ENCODE results near the gene FOXA1.

Gene FOXA1

DNA sequence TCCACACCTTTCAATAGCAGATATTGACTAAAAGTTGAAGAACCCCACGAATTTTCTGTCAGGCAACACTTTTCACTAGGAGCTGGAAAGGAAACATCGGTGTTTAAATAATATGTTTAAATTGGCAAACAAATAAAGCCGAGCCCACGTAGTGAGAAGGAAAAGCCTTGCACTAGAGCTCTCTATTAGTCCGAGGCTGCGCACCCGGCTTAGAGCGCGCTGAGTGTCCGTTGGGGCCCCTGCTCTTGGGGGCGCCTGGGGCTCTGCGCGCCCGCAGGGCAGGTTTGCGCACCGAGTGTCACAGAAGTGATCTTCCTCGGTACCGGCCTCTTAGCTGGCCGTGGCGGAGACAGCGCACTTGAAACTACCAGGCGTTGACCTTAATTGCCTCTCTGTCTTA, 6.8 kb upstream of the FOXA1 start:
- no peak for DNase-seq

DNA sequence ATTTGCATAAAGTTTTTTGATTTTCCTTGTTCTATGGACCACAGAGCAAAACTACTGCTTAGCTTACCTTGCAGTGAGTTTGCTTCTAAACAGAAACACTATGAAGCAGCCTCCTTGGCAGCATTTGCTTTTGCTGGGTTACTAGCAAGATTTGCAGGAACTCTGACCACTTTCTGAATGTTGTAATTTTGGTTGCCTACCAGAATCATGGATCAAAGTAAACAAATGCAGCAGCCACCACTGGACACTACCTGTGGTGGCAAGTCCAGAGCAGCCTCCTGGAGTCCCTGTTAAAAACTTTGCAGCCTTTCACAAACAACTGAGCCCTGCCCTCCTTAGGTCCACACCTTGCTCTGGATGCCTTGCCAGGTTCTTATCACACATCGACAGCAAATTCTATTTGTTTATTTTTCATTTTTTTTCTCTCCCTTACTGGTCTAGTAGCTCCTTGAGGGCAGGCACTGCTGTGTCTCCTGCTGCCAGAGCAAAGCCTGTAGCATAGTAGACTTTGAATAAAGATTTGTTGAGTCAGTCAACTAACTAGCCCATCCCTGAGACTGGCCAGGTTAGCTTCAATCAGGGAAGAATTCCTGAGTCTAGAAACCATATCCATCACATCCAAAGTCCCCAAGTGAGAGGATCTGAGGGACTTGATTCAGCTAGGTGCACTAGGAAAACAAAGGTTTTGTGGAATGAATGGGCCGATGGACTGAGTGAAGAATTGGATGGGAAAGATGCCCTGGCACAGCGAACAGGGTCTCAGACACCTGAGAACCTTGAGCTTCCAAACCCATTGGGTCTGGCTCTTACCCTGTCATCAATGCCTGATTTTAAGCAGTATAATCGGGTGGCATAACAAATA, 6.1 kb upstream of the FOXA1 start:
- no peak for DNase-seq

DNA sequence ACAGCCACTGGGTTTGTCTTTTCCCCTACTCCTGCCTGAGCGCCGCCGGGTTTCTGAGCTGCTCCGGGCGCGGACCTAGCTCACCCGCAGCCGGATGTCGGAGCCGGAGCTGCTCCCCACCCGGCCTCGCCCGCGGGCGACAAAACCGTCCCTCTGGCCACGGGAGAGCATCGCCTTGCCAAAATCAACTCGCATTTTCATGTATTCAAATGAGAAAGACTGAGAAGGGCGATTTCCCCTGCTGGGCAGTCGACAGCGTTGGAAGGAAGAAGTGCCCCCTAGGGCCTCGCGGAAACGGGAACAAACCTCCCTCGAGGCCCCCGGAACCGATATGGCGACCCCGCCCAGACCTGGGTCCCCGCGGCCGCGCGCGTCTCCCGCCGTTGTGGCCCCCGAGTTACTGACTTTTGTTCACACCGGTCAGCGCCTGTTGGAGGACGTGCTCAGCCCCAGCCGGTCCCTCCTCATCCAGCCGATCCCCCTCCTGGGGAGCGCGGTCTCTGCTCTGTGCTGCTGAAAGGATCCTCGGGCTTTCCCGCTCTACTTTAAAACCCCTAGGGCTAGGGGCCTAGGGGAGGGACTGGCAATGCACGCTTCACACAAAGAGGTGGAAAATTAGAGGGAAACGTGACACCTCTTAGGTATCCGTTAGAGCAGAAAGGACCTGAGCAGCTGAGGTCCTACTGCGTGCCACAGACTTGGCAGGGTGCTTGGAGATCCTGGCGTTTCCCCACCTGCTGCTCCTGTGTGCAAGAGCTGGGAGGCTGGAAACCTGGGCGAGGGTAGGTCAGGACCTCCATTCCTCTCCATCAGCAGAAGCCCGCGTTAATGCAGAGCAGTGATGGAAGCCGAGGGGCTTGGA, 4.7 kb upstream of the FOXA1 start:
- DNase-seq = peak; percentile 61

DNA sequence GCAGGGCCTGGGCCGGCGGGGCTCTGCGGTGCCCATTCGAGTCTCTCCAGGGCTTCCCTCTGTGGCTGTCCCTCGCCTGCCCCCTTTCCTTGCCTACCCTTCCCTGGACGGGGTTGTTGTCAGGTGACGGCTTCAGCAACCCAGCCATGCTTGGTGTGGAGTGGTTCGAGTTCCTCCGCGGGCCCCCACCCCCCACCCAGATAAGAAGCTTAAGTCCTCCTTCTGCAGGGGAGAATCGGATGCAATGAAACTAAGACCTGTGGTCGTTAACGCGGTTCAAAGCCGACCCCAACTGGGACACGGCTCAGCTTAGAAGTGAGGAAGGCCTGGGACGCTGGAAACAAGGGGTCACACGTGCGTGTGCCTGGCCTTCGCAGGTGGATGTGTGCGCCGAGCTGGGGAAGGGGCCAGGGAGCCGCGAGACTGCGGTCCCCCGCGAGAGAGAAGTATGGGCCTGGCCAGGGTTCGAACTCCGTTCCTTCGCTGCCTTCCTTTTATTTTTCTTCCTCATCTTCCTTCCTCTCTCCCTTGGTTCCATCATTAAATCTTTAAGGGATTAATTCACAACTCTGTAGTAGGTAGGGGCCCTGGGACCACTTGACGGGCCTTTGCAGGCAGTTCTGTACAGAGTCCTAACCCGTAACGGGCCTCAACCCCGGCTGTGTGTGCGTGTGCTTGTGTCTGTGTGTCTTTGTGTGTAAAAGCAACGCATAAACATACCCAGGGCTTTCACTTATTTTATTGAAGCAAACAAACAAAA, 3.9 kb upstream of the FOXA1 start:
- DNase-seq = no peak

DNA sequence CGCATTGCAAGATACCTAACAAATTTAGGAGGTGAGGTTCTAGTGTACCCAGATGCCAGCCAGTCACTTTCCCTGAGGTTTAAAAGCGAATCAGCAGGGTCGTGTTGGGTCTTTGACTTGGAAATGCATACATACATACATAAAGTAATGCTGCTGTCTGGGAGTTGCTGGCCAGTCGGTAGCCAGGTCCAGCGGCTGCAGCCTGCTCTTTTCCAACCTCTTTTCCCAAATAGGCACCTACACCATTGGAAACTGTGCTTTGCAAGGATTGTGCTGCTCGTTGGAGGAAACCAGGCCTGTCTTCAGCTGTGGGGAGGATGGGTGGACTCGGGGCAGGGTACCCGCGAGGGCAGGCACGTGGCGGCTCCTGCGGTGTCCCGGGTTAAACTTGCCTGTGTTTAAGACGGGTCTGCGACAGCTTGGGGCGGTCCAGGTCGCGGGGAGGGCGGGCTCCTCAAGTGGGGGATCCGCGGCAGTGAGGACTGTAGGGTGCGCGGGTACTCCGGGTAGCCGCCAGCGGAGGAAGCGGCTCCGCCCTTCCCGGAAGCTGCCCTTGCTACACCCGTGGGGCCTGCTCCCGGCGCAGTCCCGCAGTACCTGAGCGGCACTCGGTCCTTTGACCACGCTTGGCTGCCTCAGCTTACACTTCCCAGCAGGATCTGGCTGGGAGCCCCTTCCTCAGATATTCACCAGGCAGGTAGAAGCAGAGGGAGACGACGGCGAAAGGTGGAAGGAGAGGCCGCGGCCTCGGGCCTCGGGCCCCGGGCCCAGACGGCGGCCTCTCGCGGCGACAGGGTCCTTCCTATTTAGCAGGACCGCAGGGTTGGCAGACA, 3.1 kb upstream of the FOXA1 start:
- no peak for DNase-seq

DNA sequence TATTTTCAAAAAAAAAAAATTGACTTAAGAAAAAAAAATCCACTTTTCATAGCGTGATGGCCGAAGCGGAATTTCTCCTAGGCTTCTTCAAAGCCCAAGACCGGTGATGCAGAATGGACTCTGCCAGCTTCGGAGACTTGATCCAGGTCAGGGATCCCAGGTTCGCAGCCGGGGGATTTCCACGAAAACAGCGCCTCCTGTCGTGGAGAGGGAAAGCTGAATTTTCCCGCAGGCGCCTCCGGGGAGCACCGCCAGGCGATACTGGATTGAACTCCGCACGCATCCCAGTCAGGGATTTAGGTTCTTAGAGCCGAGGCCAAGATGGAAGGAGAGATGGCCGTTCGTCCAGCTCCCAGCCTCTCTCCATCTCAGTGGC, 2.5 kb upstream of the FOXA1 start:
- no peak for DNase-seq

DNA sequence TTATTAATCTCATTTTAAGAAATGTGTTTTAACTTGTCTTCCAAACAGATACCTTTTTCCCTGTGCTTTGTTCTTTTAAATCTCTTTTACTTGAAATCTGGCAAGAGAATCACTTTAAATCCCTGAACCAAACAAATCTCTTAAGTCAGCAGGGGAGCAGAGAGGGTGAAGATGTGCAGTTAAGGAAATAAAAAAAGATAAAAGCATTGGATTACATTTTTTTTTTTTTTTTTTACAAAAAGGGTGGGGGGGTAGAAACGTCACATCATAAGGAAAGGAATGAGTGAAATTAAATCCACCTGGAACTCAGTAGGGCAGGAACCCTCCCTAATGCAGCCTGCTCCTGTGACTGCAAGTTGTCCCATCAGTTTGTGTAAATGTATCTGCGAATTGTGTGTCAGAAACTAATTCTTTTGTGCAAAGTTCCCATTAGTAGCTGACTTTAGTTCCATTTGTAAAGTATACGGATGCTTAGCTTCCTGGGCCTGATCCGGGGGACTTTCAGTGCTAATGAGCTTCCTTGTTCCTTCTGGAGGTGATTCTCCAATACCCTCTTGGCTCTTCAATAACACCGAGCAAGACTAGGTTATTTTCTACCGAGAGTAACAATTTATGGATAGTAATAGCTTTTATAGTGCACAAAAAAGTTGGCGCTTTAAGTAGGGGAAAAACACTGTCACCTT, 1.9 kb upstream of the FOXA1 start:
- DNase-seq = no peak

DNA sequence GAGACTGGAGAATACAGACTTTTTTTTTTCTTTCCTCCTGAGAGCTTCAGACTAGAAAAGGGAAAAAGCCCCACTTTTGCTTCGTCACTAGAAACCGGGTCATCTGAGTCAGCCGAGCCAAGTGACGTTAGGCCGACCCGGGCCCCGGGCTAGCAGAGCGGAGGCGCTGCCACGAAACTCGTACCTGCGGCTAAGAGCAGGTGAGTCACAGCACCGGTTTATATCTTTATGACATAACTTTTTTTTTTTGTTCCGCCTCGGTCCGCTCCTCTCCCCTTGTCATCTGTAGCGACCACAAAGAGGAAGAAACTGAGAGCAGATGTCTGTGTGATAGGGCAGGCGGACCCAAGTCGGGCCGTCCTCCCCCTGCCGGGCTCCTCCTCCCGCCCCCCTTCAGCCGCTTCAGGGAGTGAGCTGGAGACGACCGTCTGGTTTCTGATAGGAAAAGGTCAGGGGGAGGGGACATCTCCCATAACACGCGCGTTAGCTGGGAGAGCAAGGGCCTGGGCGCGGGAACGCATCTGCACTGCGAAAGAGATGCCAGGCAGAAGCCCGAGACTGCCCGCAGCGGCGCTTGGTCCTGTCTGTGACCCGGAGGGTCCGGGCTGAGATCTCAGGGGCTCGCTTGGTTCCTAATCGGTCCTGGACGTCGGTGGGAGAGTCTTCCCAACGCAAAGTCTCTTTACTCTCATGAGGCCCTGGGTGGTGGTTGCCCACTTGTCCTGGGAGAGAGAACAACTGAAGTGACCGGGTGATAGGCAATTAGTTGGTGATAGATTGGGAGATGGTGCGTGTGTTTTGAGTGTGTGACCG, 966 bp upstream of the FOXA1 start:
- DNase-seq = peak; percentile 92

DNA sequence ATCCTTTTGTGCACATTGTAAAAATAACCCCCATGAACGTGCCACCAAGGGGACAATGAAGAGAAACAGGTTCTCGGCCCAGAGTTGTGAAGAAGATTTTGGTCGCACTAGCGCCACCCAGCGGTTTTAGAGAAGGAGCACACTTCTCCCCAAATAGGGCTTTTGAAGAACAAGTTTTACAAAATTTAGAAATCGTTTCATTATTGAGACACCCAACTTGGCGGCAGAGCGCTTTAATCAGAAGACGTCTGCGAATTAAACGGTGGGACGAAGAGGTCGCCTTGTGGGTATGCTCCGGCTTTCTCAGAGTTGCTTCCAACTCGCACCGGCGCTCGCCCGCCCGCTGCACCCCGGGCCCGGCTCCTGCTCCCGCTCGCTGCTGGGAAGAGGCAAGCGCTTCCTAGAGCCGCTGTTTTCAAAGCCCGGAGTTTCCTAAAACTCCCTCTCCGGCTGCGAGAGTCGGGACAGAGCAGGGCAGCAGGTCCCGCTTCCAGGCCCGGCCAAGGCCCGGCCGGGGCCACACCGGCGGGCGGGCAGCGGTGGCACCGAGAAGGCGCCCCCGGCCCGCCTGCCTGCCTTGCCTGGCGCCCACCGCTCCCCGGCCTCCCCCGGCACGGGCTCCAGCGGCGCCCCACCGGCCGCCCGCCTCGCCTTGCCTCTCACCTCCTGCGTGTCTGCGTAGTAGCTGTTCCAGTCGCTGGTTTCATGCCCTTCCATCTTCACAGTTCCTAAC, 645 bp downstream of the FOXA1 start:
- peak; percentile 93 for DNase-seq

DNA sequence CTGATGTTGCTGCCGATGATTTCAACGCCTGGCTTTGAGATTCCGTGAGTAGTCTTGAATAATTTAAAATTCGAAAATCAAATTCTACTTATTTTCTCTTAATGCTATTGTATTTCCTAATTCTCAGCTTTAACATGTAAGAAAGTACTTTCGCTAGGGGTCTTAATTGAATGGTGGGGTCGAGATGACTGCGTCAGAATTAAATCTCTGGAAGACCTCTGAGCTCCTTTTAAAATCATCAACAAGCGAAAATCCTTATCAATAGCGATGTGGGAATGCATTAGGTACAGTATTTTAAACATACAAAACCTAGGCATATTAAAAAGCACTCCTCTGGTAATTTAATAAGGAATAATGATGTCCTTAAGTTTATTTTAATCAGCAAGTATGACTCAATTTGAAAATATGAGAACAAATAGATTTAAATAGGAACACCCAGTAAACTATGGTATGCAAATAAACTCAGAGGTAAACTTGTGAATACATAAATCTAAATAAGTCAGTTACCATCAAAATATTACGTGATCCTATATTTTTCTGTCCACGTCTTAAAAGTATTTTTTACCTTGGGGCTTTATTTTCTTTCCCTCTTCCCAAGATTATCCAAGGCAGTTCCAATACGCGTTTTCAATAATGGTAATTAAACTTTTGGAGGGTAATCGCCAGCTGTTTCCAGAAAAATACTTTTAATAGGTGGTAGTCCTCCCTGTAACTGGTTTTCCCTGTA, 1.4 kb downstream of the FOXA1 start:
- no peak for DNase-seq

DNA sequence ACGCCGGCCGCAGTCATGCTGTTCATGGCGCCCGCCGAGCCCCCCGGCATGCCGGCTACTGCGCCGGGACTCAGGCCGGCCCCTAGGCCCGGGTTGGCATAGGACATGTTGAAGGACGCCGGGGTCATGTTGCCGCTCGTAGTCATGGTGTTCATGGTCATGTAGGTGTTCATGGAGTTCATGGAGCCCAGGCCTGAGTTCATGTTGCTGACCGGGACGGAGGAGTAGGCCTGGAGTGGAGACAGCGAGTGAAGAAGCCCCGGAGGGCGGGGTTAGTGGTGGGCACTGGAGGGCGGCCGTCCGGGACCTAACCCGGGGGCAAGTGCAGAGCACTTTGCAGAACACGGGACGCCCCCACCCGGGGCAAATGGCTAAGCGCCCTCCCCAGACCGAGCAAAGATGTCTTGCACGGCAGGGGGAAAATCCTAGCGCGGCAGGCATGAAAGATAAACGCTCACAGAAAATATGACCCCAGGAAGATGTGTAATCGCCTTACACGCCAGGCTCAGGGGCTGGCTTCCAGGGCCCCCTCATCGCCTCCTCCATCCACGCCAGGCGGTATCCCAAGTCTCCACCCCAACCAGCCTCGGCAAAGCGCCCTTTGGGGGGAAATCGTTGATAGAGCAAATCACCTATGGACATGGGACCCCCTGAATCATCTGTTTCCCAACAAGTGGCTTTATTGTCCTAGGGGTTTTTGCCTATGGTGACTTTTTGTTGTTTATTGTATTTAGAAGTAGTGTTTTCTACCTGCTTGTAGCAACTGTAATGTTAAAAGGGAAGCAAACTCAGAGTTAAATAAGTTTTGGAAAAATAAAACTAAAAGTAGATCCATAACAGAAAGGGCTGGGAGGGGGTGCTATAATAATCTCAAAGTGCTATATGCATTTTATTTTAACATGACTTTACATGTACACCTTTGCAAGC, 2.3 kb downstream of the FOXA1 start:
- DNase-seq = no peak

DNA sequence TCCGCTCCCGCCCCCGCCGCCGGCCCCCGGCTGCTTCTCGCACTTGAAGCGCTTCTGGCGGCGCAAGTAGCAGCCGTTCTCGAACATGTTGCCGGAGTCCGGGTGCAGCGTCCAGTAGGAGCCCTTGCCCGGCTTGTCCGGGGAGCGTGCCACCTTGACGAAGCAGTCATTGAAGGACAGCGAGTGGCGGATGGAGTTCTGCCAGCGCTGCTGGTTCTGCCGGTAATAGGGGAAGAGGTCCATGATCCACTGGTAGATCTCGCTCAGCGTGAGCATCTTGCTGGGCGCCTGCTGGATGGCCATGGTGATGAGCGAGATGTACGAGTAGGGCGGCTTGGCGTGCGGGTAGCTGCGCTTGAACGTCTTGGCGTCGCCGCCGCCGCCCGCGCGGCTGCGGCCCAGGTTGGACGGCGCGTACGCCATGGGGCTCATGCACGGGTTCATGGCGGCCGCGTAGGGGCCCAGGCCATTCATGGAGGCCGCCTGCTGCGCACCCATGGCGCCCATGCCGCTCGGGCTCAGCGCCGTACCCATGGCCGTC, 3.0 kb downstream of the FOXA1 start:
- DNase-seq = no peak

DNA sequence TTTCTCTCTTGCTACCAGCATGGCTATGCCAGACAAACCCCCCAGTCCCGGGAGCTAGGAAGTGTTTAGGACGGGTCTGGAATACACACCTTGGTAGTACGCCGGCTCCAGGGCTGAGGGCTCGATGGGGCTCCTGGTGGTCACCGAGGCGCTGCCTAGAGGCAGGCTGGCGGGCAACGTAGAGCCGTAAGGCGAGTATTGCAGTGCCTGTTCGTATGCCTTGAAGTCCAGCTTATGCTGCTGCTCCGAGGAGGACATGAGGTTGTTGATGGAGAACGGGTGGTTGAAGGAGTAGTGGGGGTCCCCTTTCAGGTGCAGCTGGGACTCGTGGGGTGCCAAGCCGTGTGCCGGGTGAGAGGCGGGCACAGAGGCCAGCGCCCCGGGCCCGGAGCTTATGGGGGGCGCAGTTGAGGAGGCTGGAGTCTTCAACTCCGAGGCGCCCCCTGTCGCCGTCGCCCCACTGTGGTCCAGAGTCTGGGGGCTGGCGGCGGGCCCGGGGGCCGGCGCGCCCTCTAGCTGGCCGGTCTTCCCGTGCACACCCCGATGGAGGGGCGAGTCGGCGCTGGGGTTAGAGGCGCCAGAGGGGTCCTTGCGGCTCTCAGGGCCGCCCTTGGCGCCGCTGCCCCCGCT, 3.6 kb downstream of the FOXA1 start:
- DNase-seq = no peak

DNA sequence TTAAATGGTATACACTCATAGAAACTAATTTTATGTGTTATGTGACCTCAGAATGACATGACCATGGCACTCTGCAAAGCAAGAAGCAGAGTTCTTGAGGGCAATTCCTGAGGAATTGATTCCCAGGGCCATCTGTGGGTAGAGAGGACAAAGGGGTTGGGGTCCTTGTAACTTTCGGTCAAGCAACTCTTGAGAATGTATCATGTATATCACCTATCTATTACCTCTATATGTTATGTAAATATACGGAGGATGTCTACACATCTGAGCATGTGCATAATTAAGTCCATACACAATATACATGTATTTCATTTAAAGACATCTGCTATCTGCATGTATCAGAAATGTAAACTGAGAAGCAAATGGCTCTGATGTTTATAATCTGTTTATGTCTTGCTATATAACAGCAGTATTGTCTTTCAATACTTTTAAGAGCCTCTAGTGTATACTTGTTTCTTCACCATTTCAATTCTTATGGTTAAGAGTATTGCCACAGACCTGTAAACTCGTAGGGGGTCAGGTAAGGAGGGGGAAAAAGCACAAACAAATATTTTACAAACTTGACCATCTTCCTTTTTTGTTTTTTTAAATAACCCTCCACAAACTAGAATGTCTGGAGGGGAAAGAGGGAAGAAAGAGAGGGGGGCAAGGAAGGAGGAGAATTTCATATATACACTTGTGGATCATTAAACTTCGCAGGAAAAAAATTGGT, 4.5 kb downstream of the FOXA1 start:
- no peak for DNase-seq

DNA sequence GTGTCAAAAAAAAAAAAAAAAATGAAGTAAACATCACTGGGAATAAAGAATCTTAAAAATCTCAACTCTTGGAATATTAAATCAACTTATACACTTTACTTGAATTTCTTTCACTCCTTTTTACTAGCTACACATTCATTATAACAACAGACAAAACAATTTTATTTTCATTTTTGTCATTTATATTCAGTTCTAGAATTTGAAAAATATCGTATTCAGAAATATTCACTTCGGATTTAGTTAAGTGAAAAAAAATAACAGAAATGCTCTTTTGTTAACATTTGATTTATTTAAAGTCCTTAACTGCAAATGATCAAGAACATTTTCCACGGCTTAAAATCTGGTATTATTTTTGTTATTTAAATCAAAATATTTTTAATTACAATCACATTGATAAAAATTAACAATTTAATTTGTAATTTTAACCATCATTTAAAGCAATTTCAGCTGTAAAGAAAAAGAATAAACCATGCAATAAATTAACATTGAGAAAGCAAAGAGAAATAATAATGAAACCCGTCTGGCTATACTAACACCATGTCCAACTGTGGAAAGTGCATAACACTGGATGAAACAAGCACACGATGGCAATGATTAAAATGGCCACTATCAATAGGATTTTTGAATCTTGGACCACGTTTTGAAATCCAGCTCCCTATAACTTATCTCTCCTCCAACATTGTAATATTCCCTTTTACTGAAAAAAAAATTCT, 5.2 kb downstream of the FOXA1 start:
- no peak for DNase-seq

All from NCI-H2107 (cell line).